ENCODE data around the gene ZNF362. TPM values are rescaled to one million over a fixed set of nuclear protein-coding genes. Genes with fewer than 3 reads are reported as not detected.
A peak's percentile ranks its signal among the peaks of the same experiment; 100 is the strongest.
"Not testable (repeated sequence)": the region's sequence is repeated elsewhere in the genome, so short reads cannot be mapped to it uniquely, and the experiment has no call there.

The ZNF362 gene
- total and polyA plus RNA-seq, 12 donors = 7.8 to 37.3 (median 23.8) TPM

DNA sequence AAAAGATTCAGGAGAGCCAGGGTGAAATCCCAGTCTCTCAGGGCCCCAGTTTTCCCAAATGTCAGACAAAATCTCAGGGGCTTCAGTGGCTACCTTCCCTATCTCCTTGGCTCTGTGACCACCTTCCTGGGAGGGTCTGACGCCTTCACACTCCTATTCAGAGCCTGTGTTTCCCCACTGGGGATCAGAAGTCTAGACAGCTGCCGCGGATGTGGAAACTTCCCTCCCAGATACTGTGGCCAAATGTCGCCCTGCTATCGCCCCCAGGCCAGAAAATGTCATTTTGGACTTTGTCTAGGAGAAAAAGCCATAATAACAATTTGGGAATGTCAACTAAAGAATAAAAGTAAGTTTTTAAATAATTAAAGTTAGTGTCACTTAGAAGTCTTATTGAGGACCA, 48.7 kb downstream of the ZNF362 start:
- DNase-seq = no peak
- H3K4me1 ChIP-seq (replicated peaks in 1 of 2) = peaks cover 0 to 19% of the 10 kb centered on the region in 2 donors
- intact Hi-C loops (cut with DNase I) = no loop called here
- H3K27me3 ChIP-seq = no peaks in the 10 kb centered on the region
- no peak overlapping the region for H3K4me3 ChIP-seq
- TF ChIP-seq POLR2A (IDR thresholded peaks at IDR 0.05) = no peak
- TF ChIP-seq, protein P1, sequence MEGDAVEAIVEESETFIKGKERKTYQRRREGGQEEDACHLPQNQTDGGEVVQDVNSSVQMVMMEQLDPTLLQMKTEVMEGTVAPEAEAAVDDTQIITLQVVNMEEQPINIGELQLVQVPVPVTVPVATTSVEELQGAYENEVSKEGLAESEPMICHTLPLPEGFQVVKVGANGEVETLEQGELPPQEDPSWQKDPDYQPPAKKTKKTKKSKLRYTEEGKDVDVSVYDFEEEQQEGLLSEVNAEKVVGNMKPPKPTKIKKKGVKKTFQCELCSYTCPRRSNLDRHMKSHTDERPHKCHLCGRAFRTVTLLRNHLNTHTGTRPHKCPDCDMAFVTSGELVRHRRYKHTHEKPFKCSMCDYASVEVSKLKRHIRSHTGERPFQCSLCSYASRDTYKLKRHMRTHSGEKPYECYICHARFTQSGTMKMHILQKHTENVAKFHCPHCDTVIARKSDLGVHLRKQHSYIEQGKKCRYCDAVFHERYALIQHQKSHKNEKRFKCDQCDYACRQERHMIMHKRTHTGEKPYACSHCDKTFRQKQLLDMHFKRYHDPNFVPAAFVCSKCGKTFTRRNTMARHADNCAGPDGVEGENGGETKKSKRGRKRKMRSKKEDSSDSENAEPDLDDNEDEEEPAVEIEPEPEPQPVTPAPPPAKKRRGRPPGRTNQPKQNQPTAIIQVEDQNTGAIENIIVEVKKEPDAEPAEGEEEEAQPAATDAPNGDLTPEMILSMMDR (IDR thresholded peaks at IDR 0.05) = no peak
- no peaks in the 10 kb centered on the region for H3K9me3 ChIP-seq (replicated peaks in 1 of 3)
- H3K27ac ChIP-seq = no peak overlapping the region
- no peaks in the 10 kb centered on the region for H3K36me3 ChIP-seq (replicated peaks in 1 of 2)
- 92 to 99% (median 96%) methylated on average over 5 of the region's 5 CpGs for WGBS, 4 donors

DNA sequence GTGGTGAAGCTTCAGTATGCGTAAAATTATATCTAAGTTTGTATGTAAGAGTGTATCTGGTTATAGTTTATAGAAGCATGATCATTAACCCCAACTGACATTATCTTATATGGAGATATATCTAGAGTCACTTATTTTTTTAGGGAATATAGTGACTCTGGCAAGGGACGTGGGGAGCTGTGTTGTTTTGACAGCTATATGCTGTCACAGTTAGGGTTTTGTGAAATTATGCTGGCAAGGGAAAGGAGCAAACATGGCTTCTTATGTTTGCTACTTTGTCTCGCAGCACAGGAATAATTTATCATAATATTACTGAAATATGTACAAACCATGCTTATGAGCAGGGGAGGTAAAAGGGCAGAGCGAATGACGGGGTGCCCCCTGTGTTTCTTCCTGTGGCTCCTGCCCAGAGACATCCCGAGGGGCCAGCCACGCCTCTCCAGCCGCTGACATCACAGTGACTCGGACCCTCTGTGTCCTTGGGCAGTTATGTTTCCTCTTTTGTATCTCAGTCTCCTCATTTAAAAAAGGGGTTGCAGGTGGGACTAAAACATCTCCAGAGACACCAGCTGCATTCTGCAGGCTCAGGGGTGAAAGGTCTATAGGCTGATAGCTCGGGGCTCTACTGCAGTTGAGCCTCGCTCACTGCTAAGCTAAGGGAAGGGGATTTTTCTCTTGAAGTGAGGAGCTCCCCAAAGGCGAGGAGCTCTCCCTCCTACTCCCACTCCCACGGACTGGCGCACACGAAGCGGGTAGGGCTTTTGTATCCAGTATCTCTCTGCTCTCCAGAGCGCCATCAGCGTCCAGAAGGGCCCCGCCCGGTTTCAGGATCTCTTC, 49.7 kb downstream of the ZNF362 start:
- H3K9me3 ChIP-seq (replicated peaks in 1 of 3) = no peaks in the 10 kb centered on the region
- H3K4me1 ChIP-seq (replicated peaks in 1 of 2) = peaks cover 0 to 11% of the 10 kb centered on the region in 2 donors
- H3K36me3 ChIP-seq (replicated peaks in 1 of 2) = no peaks in the 10 kb centered on the region
- H3K27me3 ChIP-seq = no peaks in the 10 kb centered on the region
- TF ChIP-seq, protein P1 (IDR thresholded peaks at IDR 0.05) = no peak
- TF ChIP-seq POLR2A (IDR thresholded peaks at IDR 0.05) = no peak
- H3K27ac ChIP-seq = no peak overlapping the region
- 60 to 65% (median 63%) methylated on average over 19 to 20 of the region's 20 CpGs for WGBS, 4 donors
- DNase-seq = no peak
- intact Hi-C loops (cut with DNase I) = no loop called here
- peak overlapping the region in 1 of 4 donors; percentile 42 for H3K4me3 ChIP-seq

DNA sequence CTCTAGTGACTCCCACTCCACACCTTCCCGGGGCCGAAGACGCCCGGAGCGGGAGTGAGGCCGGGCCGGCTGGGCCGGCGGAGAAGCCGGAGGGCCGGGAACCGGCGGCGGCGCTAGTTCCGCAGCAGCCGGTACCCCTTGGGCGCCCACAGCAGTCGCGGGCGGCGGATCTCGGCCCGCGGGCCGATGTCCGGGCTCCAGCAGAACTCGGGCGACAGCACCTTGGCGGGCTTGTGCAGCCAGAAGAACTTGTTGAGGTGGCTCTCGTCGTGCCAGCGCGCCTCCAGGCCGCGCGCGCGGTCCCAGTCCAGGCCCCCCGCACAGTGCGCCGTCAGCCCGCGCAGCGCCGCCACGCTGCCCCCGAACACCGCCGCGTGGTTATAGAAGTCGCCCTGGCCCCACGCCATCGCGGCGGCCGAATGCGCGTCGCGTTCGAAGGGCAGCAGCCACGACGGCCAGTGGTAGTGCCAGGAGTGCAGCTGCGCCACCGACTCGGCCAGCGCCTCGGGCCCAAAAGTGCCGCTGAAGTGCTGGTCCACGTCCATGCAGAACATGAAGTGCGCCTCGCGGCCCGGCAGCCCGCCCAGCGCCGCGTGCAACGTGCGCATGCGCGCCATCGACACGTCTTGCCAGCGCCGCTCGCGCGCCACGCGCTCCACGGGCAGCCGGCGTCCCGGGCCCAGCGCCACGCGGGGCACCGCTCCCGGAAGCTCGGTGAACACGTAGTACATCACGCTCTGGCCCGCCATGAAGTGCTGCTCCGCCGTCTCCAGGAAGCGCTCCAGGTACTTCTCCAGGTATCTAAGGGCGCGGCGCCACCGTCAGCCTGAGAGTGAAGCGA, 50.6 kb downstream of the ZNF362 start:
- H3K36me3 ChIP-seq (replicated peaks in 1 of 2) = no peaks in the 10 kb centered on the region
- H3K27ac ChIP-seq = no peak overlapping the region
- WGBS, 4 donors = 12 to 80% (median 19%) methylated on average over 8 to 113 of the region's 113 CpGs
- no peak for TF ChIP-seq POLR2A (IDR thresholded peaks at IDR 0.05)
- TF ChIP-seq, protein P1 (IDR thresholded peaks at IDR 0.05) = no peak
- H3K27me3 ChIP-seq = no peaks in the 10 kb centered on the region
- H3K4me1 ChIP-seq (replicated peaks in 1 of 2) = peaks cover 0 to 9% of the 10 kb centered on the region in 2 donors
- H3K9me3 ChIP-seq (replicated peaks in 1 of 3) = no peaks in the 10 kb centered on the region
- DNase-seq = peak in 1 of 7 donors; percentile 37
- H3K4me3 ChIP-seq = peak overlapping the region in 1 of 4 donors; percentile 42
- intact Hi-C loops (cut with DNase I) = no loop called here

DNA sequence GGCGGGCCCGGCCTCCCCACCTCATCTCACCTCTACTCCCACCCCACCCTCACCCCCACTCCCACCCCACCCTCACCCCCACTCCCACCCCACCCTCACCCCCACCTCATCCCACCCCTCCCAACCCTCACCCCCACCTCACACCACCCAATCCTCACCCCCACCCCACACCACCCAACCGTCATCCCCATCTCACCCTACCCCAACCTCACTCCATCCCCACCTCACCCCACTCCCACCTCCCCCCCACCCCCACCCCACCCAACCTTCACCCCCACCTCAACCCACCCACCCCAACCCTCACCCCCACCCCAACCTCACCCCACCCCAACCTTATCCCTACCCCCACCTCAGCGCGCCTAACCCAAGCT, 51.2 kb downstream of the ZNF362 start:
- WGBS, 4 donors = 61 to 90% (median 75%) methylated on average over 2 to 5 of the region's 5 CpGs
- intact Hi-C loops (cut with DNase I) = no loop called here
- no peak for TF ChIP-seq POLR2A (IDR thresholded peaks at IDR 0.05)
- TF ChIP-seq, protein P1 (IDR thresholded peaks at IDR 0.05) = no peak

DNA sequence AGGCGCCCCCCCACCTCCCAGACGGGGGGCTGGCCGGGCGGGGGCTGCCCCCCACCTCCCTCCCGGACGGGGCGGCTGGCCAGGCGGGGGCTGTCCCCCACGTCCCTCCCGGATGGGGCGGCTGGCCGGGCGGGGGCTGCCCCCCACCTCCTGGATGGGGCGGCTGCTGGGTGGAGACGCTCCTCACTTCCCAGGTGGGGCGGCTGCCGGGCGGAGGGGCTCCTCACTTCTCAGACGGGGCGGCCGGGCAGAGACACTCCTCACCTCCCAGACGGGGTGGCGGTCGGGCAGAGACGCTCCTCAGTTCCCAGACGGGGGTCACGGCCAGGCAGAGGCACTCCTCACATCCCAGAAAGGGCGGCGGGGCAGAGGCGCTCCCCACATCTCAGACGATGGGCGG, 53.1 kb downstream of the ZNF362 start:
- H3K27me3 ChIP-seq; H3K36me3 ChIP-seq (replicated peaks in 1 of 2); H3K4me3 ChIP-seq; intact Hi-C loops (cut with DNase I); H3K9me3 ChIP-seq (replicated peaks in 1 of 3); H3K27ac ChIP-seq; H3K4me1 ChIP-seq (replicated peaks in 1 of 2); DNase-seq: not testable (repeated sequence)
- 94 to 100% (median 97%) methylated on average over 7 to 32 of the region's 32 CpGs for WGBS, 4 donors

More for the DNA sequence above, 51.2 kb downstream of the ZNF362 start:
- Histone ChIP-seq H3K27ac (no peak overlapping the region), H3K9me3 (replicated peaks in 1 of 3) (no peaks in the 10 kb centered on the region), H3K4me1 (replicated peaks in 1 of 2) (peaks cover 0 to 9% of the 10 kb centered on the region in 2 donors), H3K27me3 (no peaks in the 10 kb centered on the region), H3K36me3 (replicated peaks in 1 of 2) (no peaks in the 10 kb centered on the region), H3K4me3 (no peak overlapping the region)
- DNase-seq = no peak

Data from adrenal gland (tissue), 12 donors.